Glomerular visceral epithelial cell (primary cell): ENCODE results near the gene STARD3NL.
"Not testable (repeated sequence)": the region's sequence is repeated elsewhere in the genome, so short reads cannot be mapped to it uniquely, and the experiment has no call there.

Experiments used
- DNase-seq: peaks from one replicate; pipeline ENCODE4 v3.0.0-alpha.2; 2016; ENCODE audit errors: extremely low spot score

Gene STARD3NL

GRCh38 chr7:38178004-38178694 is at the start of gene STARD3NL:
STARD3NL (plus strand) TSS chr7:38178245; CDS start chr7:38207505, 29,260 bp downstream.
- peak; percentile 100 for DNase-seq

DNA sequence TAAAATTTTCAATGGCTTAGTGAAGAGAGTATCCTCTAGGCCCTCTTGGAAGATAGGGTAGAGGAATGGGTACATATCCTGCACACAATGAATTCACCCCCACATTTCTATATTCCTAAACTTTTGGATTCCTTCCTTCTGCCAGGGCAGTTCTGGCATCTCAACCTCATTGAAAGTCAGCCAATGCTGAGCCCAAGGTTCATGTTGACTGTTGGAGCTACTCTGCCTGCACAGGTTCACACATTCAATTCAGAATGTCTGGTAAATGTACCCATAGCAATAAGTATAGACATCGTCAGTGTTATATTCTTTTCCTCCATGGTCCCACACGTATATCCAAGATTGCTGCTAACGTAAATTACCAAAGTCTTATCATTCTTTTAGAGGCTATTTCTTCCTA is 48.9 kb upstream of the STARD3NL start:
- DNase-seq: no peak

DNA sequence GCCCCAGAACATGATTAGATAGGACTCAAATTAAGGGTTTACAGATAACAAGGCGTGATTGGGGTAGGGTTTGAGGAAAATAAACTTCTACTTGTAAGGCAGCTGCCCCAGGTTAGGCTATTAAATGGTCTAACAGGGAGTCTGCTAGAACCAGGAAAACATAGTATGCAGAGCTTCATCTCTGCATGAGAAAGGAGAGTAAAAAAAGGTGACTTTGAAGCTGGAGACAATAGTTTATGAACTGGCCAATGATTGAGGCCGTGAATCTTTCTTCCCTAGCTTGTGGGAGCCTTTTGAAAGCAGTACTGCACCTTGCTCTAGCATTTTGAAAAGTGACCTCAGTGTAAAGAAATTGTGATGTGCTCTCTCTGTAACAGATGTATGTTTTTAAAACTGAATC is 48.5 kb upstream of the STARD3NL start:
- no peak for DNase-seq

- no peak for DNase-seq
These were observed 39.9 kb upstream of the STARD3NL start for GRCh38 chr7:38138171-38138570.

DNA sequence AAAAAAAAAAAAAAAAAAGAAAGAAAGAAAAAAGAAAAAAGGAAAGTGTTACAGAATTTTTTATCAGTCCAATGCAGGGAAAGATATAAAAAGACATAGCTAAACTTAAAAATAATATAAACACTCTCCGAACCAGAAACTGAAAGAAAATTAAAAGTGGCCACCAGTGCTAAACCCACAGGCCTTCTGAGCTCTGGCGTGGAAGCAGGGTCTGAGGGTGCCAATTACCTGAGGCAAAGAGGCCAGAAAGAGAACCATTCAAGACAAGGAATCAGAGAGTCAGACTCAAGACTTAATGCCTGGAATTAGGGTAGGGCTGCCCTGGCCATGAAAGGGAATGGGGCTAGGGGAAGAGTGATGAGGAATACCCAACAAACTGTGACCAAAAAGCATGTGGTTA is 36.9 kb upstream of the STARD3NL start:
- no peak for DNase-seq

DNA sequence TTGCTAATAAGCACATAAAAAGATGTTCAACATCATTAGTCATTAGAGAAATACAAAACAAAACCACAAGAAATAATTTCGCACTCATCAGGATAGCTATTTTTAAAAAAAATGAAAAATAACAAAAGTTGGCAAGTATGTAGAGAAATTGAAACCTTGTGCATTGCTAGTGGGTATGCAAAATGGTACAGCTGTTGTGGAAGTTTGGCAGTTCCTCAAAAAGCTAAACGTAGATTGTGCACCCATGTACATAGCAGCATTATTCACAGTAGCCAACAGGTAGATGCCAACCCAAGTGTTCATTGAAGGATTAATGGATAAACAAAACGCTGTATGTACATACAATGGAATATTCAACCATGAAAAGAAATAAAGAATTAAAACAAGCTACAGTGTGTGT is 35.3 kb upstream of the STARD3NL start:
- DNase-seq: no peak

DNA sequence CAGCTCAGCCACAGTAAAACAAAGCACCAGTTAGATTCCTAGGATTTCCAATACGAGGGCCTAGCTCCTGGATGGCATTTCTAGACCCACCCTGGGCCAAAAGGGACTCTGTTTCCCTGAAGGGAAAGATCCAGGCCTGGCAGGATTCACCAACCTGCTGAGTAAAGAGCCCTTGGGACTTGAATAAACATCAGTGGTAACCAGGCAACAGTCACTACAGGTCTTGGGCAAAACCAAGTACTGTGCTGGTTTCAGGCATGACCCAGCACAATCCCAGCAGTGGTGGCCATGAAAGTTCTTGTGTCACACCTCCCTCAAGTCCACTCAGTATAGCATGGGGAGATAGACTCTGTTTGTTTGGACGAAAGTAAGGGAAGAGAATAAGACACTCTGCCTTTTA is 31.0 kb upstream of the STARD3NL start:
- DNase-seq: no peak

- no peak for DNase-seq
These were observed 26.5 kb upstream of the STARD3NL start for GRCh38 chr7:38151556-38151955.

GRCh38 chr7:38153515-38153914 is 24.5 kb upstream of the STARD3NL start:
- no peak for DNase-seq

DNA sequence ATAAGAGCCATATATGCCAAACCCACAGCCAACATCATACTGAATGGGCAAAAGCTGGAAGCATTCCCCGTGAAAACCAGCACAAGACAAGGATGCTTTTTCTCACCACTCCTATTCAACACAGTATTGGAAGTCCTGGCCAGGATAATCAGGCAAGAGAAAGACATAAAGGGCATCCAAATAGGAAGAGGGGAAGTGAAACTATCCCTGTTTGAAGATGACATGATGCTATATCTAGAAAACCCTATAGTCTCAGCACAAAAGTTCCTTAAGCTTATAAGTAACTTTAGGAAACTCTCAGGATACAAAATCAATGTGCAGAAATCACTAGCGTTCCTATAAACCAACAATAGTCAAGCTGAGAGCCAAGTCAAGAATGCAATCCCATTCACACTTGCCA is 23.8 kb upstream of the STARD3NL start:
- no peak for DNase-seq

- no peak for DNase-seq
These were observed 18.0 kb upstream of the STARD3NL start for GRCh38 chr7:38160003-38160571.

- DNase-seq: no peak
These were observed 16.0 kb upstream of the STARD3NL start for GRCh38 chr7:38162036-38162435.

DNA sequence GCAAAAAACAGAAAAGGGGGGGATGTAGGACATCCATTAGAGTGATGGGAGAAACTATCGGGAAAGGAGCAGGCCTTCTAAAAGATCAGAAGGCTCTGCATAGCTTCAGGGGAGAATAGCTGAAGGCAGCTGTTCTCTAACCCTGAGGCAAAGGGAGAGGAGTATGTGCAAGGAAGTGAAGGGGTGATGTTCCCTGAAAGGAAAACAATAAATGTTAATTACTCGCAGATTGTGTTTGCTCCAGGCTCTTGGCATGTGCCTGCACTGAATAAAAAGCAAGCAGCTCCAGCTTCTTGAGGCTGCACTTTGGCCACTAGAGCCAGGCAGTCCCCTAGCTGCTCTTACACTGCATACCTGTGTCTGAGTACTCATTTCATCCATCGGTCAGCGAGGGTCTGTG is 14.4 kb upstream of the STARD3NL start:
- no peak for DNase-seq

GRCh38 chr7:38168890-38169570 is 9.0 kb upstream of the STARD3NL start:
- no peak for DNase-seq

DNA sequence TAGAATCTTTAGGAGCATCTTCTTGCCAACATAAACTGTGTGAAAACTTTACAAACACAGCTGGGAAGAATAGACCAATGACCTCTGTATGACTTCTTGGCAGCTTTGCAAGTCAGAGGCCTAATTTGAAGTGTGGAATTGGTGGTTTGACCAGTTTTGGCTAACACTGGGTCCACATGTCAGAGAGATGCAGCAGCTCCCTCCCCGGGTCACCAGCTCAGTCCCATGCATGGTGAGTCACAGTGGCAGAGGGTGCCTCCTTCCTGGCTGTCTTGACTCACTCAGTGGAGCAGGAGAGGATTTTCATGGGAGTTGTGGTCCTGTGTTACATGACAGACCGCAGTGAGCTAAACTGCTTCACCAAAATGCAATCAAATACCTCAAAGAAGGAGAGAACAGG is 8.2 kb upstream of the STARD3NL start:
- peak; percentile 61 for DNase-seq

GRCh38 chr7:38171623-38172391 is 6.2 kb upstream of the STARD3NL start:
- DNase-seq: no peak

- not testable (repeated sequence) for DNase-seq
These were observed 2.5 kb upstream of the STARD3NL start for GRCh38 chr7:38175547-38175946.

- DNase-seq: no peak
These were observed 433 bp upstream of the STARD3NL start for GRCh38 chr7:38177621-38178003.

- no peak for DNase-seq
These were observed 775 bp downstream of the STARD3NL start for GRCh38 chr7:38178695-38179344.

- DNase-seq: no peak
These were observed 1.8 kb downstream of the STARD3NL start for GRCh38 chr7:38179776-38180226.

- DNase-seq: no peak
These were observed 3.1 kb downstream of the STARD3NL start for GRCh38 chr7:38181111-38181510.

GRCh38 chr7:38182450-38182849 is 4.4 kb downstream of the STARD3NL start:
- no peak for DNase-seq
